GM13977 (cell line): ENCODE measurements around the gene DOCK10.
A peak's percentile ranks its signal among the peaks of the same experiment; 100 is the strongest.

Experiments used
- DNase-seq: peaks from one replicate; pipeline ENCODE4 v3.0.0; 2012; ENCODE audit warnings: low spot score
- CTCF ChIP-seq: IDR thresholded peaks from 2 replicates; pipeline ENCODE4 v1.5.1; 2012; ENCODE audit warnings: mild to moderate bottlenecking, control low read depth; ENCODE audit not compliant: insufficient read depth; ENCODE audit errors: extremely low read depth, missing control alignments
- in situ Hi-C: fragments of 300-500 bp; cut with MboI; formaldehyde crosslinking; loops from one replicate; pipeline ENCODE4 v1.12.0; 2022; ENCODE audit warnings: low sequenced_read_pairs, low pct_unique_long_range_greater_than_20kb, mixed read lengths, inconsistent platforms; ENCODE audit not compliant: unreplicated experiment

DOCK10 gene

GRCh38 chr2:224931956-224932355, 110.3 kb downstream of the DOCK10 start:
- no peak for DNase-seq
- no peak for TF ChIP-seq CTCF
- in situ Hi-C loops, result loop anchor here (10.0 kb wide), 1 partner anchor 73 kb away; no protein-coding TSS in a partner anchor

GRCh38 chr2:224930990-224931389, 111.3 kb downstream of the DOCK10 start:
- peak; percentile 26 for TF ChIP-seq CTCF
- in situ Hi-C loops, result loop anchor here (10.0 kb wide), 1 partner anchor 74 kb away; no protein-coding TSS in a partner anchor
- DNase-seq, result no peak

GRCh38 chr2:224930124-224930523, 112.1 kb downstream of the DOCK10 start:
- no peak for TF ChIP-seq CTCF
- in situ Hi-C loops, result loop anchor here (10.0 kb wide), 1 partner anchor 75 kb away; no protein-coding TSS in a partner anchor
- DNase-seq, result no peak

- in situ Hi-C loops, result loop anchor here (10.0 kb wide), 1 partner anchor 55 kb away; no protein-coding TSS in a partner anchor
- no peak for TF ChIP-seq CTCF
- no peak for DNase-seq
These were observed 112.8 kb downstream of the DOCK10 start for GRCh38 chr2:224929512-224929911.

GRCh38 chr2:224927646-224928173, 114.6 kb downstream of the DOCK10 start:
- DNase-seq, result no peak
- in situ Hi-C loops, result loop anchor here (10.0 kb wide), 1 partner anchor 57 kb away; no protein-coding TSS in a partner anchor
- no peak for TF ChIP-seq CTCF

- in situ Hi-C loops, result loop anchor here (10.0 kb wide), 1 partner anchor 58 kb away; no protein-coding TSS in a partner anchor
- no peak for TF ChIP-seq CTCF
- DNase-seq, result no peak
These were observed 115.3 kb downstream of the DOCK10 start for GRCh38 chr2:224927011-224927410.
